Astrocyte (in vitro differentiated cells and primary cell): ENCODE data around the gene DNAJC17. TPM values are rescaled to one million over a fixed set of nuclear protein-coding genes. Genes with fewer than 3 reads are reported as not detected.

Experiments used
- DNase-seq: peaks from one replicate; pipeline ENCODE4 v3.0.0-alpha.2; 2010; ENCODE audit warnings: low read depth
- FAIRE-seq: peaks from 2 replicates; lab custom pipeline; 2011; peaks lifted over from hg19 to GRCh38; lab: Jason Lieb, UNC
- H2AFZ ChIP-seq: 2 replicates; pipeline ENCODE4 v1.6.0; 2012; ENCODE audit warnings: low read depth, low read length, inconsistent platforms
- H3K27ac ChIP-seq: 2 replicates; pipeline ENCODE4 v1.5.1; 2011; ENCODE audit warnings: low read depth, low read length, inconsistent platforms
- H3K27me3 ChIP-seq: 2 replicates; pipeline ENCODE4 v1.6.0; 2011; ENCODE audit warnings: low read length, inconsistent platforms; ENCODE audit not compliant: insufficient read depth
- H3K36me3 ChIP-seq: 2 replicates; pipeline ENCODE4 v1.5.1; 2011; ENCODE audit warnings: low read length, inconsistent platforms; ENCODE audit not compliant: insufficient read depth
- H3K4me1 ChIP-seq: 2 replicates; pipeline ENCODE4 v1.5.1; 2011; ENCODE audit warnings: low read length, inconsistent platforms; ENCODE audit not compliant: insufficient read depth
- H3K4me2 ChIP-seq: 2 replicates; pipeline ENCODE4 v1.6.0; 2012; ENCODE audit warnings: low read length, inconsistent platforms
- H3K4me3 ChIP-seq: 2 replicates; pipeline ENCODE4 v1.5.1; 2011; ENCODE audit warnings: low read depth, mild to moderate bottlenecking, low read length, inconsistent platforms; ENCODE audit not compliant: insufficient read depth
- H3K79me2 ChIP-seq: 2 replicates; pipeline ENCODE4 v1.6.0; 2012; ENCODE audit warnings: mild to moderate bottlenecking, low read length, inconsistent platforms; ENCODE audit not compliant: insufficient read depth
- H3K9ac ChIP-seq: 2 replicates; pipeline ENCODE4 v1.6.0; 2012; ENCODE audit warnings: mild to moderate bottlenecking, low read length, inconsistent platforms
- H3K9me3 ChIP-seq: 2 replicates; pipeline ENCODE4 v1.5.1; 2012; ENCODE audit warnings: low read depth, mild to moderate bottlenecking, low read length, inconsistent platforms; ENCODE audit not compliant: insufficient read depth
- H4K20me1 ChIP-seq: 2 replicates; pipeline ENCODE4 v1.6.0; 2012; ENCODE audit warnings: low read length, inconsistent platforms; ENCODE audit not compliant: insufficient read depth
- H3K27ac Mint-ChIP-seq: one replicate; pipeline ENCODE4 v1.8.0; 2021; ENCODE audit warnings: mild to moderate bottlenecking, mixed read lengths; ENCODE audit not compliant: unreplicated experiment
- H3K27me3 Mint-ChIP-seq: one replicate; pipeline ENCODE4 v1.8.0; 2021; ENCODE audit warnings: low read depth, mixed read lengths; ENCODE audit not compliant: unreplicated experiment
- H3K36me3 Mint-ChIP-seq: one replicate; pipeline ENCODE4 v1.8.0; 2021; ENCODE audit warnings: low read depth, mixed read lengths; ENCODE audit not compliant: unreplicated experiment
- H3K4me1 Mint-ChIP-seq: one replicate; pipeline ENCODE4 v1.8.0; 2021; ENCODE audit warnings: low read depth, mixed read lengths; ENCODE audit not compliant: unreplicated experiment
- H3K4me3 Mint-ChIP-seq: one replicate; pipeline ENCODE4 v1.8.0; 2021; ENCODE audit warnings: mild to moderate bottlenecking, moderate library complexity, mixed read lengths; ENCODE audit not compliant: unreplicated experiment
- H3K9me3 Mint-ChIP-seq: one replicate; pipeline ENCODE4 v1.8.0; 2021; ENCODE audit warnings: mild to moderate bottlenecking, mixed read lengths; ENCODE audit not compliant: unreplicated experiment
- CTCF ChIP-seq: IDR thresholded peaks from 2 replicates; pipeline ENCODE4 v1.5.1; 2011; ENCODE audit warnings: low read depth, mild to moderate bottlenecking, inconsistent platforms, low read length, moderate library complexity; ENCODE audit not compliant: insufficient read depth
- EZH2 ChIP-seq: IDR thresholded peaks from 2 replicates; pipeline ENCODE4 v1.6.1; 2012; ENCODE audit warnings: mild to moderate bottlenecking, low read length, inconsistent platforms; ENCODE audit not compliant: insufficient read depth
- total RNA-seq: library from RNA; stranded (reverse); gene quantifications from 2 replicates; pipeline ENCODE4 v1.2.1, GENCODE V29; 2021

Gene DNAJC17
- total RNA-seq, 1 donor from 2014 or later: 21.0 TPM

DNA sequence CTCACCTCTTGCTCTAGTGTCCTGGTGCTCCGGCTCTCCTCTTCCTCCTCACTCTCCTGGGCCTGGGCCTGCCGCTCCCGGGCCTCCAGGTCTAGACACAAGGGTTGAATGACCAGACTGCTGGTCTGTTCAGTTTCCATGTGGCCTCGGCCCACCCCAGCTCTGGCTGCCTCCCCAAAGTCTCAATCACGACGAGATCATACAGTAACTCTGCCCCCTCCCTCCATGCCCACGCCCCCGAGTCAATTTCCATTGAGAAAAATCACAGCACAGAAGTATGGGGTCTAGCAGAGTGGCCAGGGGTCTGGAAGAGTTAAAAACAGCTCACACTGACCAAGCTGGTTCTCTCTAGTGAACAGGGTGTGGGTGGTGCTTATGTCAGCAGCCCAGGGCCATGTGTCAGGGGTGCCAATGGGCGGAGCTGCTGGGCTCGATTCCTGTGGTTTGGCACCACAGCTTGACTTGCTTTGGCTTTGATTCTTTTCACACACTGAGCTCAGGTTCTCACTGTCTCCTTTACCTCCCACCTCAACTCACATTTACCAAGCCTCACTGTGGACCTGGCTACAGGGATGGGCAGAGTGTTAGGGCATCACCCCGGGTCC, 30.6 kb downstream of the DNAJC17 start:
- Mint-ChIP-seq H3K36me3 (peaks cover 20% of the 10 kb centered on the region), H3K4me1 (peaks cover 6% of the 10 kb centered on the region), H3K4me3 (no peak overlapping the region), H3K9me3 (no peaks in the 10 kb centered on the region), H3K27me3 (no peaks in the 10 kb centered on the region), H3K27ac (no peak overlapping the region)
- Histone ChIP-seq H3K27ac (no peak overlapping the region), H3K9ac (no peak overlapping the region), H4K20me1 (peaks cover 7% of the 10 kb centered on the region), H3K9me3 (no peaks in the 10 kb centered on the region), H3K27me3 (no peaks in the 10 kb centered on the region), H3K79me2 (no peaks in the 10 kb centered on the region), H2AFZ (no peak overlapping the region), H3K4me1 (peaks cover 5% of the 10 kb centered on the region), H3K4me3 (no peak overlapping the region), H3K4me2 (no peak overlapping the region), H3K36me3 (peaks cover 27% of the 10 kb centered on the region)
- TF ChIP-seq EZH2: no peak
- no peak for TF ChIP-seq CTCF
- peak; percentile 75 for FAIRE-seq
- peak; percentile 71 for DNase-seq

GRCh38 chr15:40775740-40776536, 31.3 kb downstream of the DNAJC17 start:
- Histone ChIP-seq H3K4me1 (peaks cover 5% of the 10 kb centered on the region), H3K36me3 (peaks cover 27% of the 10 kb centered on the region), H3K27ac (no peak overlapping the region), H3K4me3 (no peak overlapping the region), H4K20me1 (peaks cover 7% of the 10 kb centered on the region), H3K79me2 (no peaks in the 10 kb centered on the region), H3K9ac (no peak overlapping the region), H3K4me2 (no peak overlapping the region), H3K9me3 (no peaks in the 10 kb centered on the region), H3K27me3 (no peaks in the 10 kb centered on the region), H2AFZ (no peak overlapping the region)
- DNase-seq (no peak), FAIRE-seq (no peak)
- H3K9me3 Mint-ChIP-seq: no peaks in the 10 kb centered on the region
- no peak overlapping the region for H3K4me3 Mint-ChIP-seq
- no peak overlapping the region for H3K27ac Mint-ChIP-seq
- TF ChIP-seq CTCF (no peak), EZH2 (no peak)
- peaks cover 20% of the 10 kb centered on the region for H3K36me3 Mint-ChIP-seq
- no peaks in the 10 kb centered on the region for H3K27me3 Mint-ChIP-seq
- H3K4me1 Mint-ChIP-seq: peaks cover 6% of the 10 kb centered on the region

- no peak for DNase-seq
- H3K36me3 ChIP-seq: peaks cover 25% of the 10 kb centered on the region
- H3K27ac Mint-ChIP-seq: no peak overlapping the region
- H3K4me2 ChIP-seq: no peak overlapping the region
- H3K9ac ChIP-seq: no peak overlapping the region
- H3K4me3 ChIP-seq: no peak overlapping the region
- FAIRE-seq: no peak
- peaks cover 8% of the 10 kb centered on the region for H3K4me1 Mint-ChIP-seq
- H3K4me3 Mint-ChIP-seq: no peak overlapping the region
- peaks cover 12% of the 10 kb centered on the region for H4K20me1 ChIP-seq
- peaks cover 7% of the 10 kb centered on the region for H3K4me1 ChIP-seq
- no peak overlapping the region for H2AFZ ChIP-seq
- peaks cover 20% of the 10 kb centered on the region for H3K36me3 Mint-ChIP-seq
- TF ChIP-seq CTCF (no peak), EZH2 (no peak)
- H3K79me2 ChIP-seq: no peaks in the 10 kb centered on the region
- H3K27ac ChIP-seq: no peak overlapping the region
- H3K9me3 ChIP-seq: no peaks in the 10 kb centered on the region
- H3K27me3 Mint-ChIP-seq: no peaks in the 10 kb centered on the region
- H3K9me3 Mint-ChIP-seq: no peaks in the 10 kb centered on the region
- H3K27me3 ChIP-seq: no peaks in the 10 kb centered on the region
Observed at GRCh38 chr15:40775007-40775406, 32.3 kb downstream of the DNAJC17 start.
